Activated T-helper 1 cell treated with anti-CD3 and anti-CD28 coated beads, Interleukin-12 subunit alpha, Interleukin-12 subunit beta, Interleukin-2, Interleukin-4 antibody, amounts not matched to agents 30 ng/mL and 10 ng/mL and 1 ng/mL, durations not matched to agents 14 hours and 24 hours and 36 hours (primary cell): ENCODE data around the gene SMCO3. TPM values are rescaled to one million over a fixed set of nuclear protein-coding genes. Genes with fewer than 3 reads are reported as not detected.

Experiments
- DNase-seq: peaks from one replicate; pipeline ENCODE4 v3.0.0; 2021; ENCODE audit warnings: low spot score
- H3K27ac Mint-ChIP-seq: one replicate; pipeline ENCODE4 v1.8.0; 2021; ENCODE audit warnings: mild to moderate bottlenecking, mixed read lengths
- H3K27me3 Mint-ChIP-seq: one replicate; pipeline ENCODE4 v1.8.0; 2022; ENCODE audit warnings: mild to moderate bottlenecking, moderate library complexity, mixed read lengths; ENCODE audit not compliant: insufficient read depth
- H3K36me3 Mint-ChIP-seq: one replicate; pipeline ENCODE4 v1.8.0; 2021; ENCODE audit warnings: low read depth, mixed read lengths
- H3K4me1 Mint-ChIP-seq: one replicate; pipeline ENCODE4 v1.8.0; 2021; ENCODE audit warnings: low read depth, mixed read lengths
- H3K4me3 Mint-ChIP-seq: one replicate; pipeline ENCODE4 v1.8.0; 2021; ENCODE audit warnings: mild to moderate bottlenecking, moderate library complexity, mixed read lengths
- H3K9me3 Mint-ChIP-seq: one replicate; pipeline ENCODE4 v1.8.0; 2021; ENCODE audit warnings: mixed read lengths
- intact Hi-C: fragments of 100-400 bp; cut with micrococcal nuclease; formaldehyde crosslinking; loops from one replicate; pipeline ENCODE4 v1.15.1; 2024
- total RNA-seq: library from RNA; stranded (reverse); gene quantifications from 2 replicates; pipeline ENCODE4 v1.2.3, GENCODE V29; 2022

SMCO3 gene
- total RNA-seq, 1 donor from 2014 or later, result not detected

GRCh38 chr12:14811486-14811885 lies 2.5 kb downstream of the SMCO3 start:
- no peak for DNase-seq
- no peak overlapping the region for H3K27ac Mint-ChIP-seq
- no peak overlapping the region for H3K4me3 Mint-ChIP-seq
- H3K36me3 Mint-ChIP-seq, result no peaks in the 10 kb centered on the region
- H3K4me1 Mint-ChIP-seq, result peaks cover 8% of the 10 kb centered on the region
- peaks cover 5% of the 10 kb centered on the region for H3K27me3 Mint-ChIP-seq
- H3K9me3 Mint-ChIP-seq, result no peaks in the 10 kb centered on the region
- intact Hi-C loops, result no loop called here

DNA sequence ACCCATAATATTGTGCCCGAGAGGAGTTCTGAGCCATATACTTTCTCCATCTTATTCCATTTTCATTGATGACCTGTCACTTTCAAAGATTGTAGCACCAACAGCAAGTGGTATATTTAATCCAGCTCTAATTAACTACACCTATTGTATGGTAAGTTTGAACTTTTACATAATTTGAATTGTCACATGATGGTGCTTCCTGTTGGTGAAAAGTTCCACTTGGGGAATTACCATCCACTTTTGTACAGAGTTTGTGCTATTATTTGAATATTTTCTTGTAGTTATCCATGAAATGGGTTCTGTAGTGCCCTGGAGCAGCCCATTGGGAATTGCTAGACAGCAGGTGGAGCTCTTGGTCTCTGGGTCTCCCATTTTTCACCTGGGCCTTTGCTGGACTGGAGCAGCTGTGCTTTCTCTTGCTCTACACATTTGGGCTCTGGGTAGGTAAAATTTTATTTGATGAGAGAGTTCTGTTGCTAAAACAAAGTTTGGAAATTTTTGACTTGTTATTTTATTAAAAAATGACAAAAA lies 3.0 kb downstream of the SMCO3 start:
- Mint-ChIP-seq H3K4me3 (no peak overlapping the region), H3K27ac (no peak overlapping the region), H3K27me3 (peaks cover 5% of the 10 kb centered on the region), H3K4me1 (peaks cover 8% of the 10 kb centered on the region), H3K9me3 (no peaks in the 10 kb centered on the region), H3K36me3 (no peaks in the 10 kb centered on the region)
- no peak for DNase-seq
- intact Hi-C loops, result no loop called here

- H3K27me3 Mint-ChIP-seq, result peaks cover 5% of the 10 kb centered on the region
- peaks cover 13% of the 10 kb centered on the region for H3K4me1 Mint-ChIP-seq
- H3K4me3 Mint-ChIP-seq, result no peak overlapping the region
- no peaks in the 10 kb centered on the region for H3K9me3 Mint-ChIP-seq
- DNase-seq, result no peak
- intact Hi-C loops, result no loop called here
- H3K36me3 Mint-ChIP-seq, result no peaks in the 10 kb centered on the region
- H3K27ac Mint-ChIP-seq, result no peak overlapping the region
Measured at GRCh38 chr12:14810167-14810952, 3.6 kb downstream of the SMCO3 start.

GRCh38 chr12:14803830-14804160 lies 10.2 kb downstream of the SMCO3 start:
- H3K36me3 Mint-ChIP-seq, result peaks cover 15% of the 10 kb centered on the region
- H3K27me3 Mint-ChIP-seq, result no peaks in the 10 kb centered on the region
- peaks cover 22% of the 10 kb centered on the region for H3K4me1 Mint-ChIP-seq
- intact Hi-C loops, result loop anchor here (1.0 to 10.0 kb wide), 8 partner anchors 29 to 1079 kb away; partner anchors contain the start of genes ARHGDIB, RERG and STRAP
- no peak overlapping the region for H3K27ac Mint-ChIP-seq
- H3K4me3 Mint-ChIP-seq, result no peak overlapping the region
- no peak for DNase-seq
- no peaks in the 10 kb centered on the region for H3K9me3 Mint-ChIP-seq

GRCh38 chr12:14803011-14803829 lies 10.8 kb downstream of the SMCO3 start, which contains the start of the genes C12orf60 and WBP11:
Gene C12orf60, plus strand, starts transcription at chr12:14803670. Its CDS starts 19,266 bp downstream, at chr12:14822936.
Gene WBP11, minus strand, starts transcription at chr12:14803478. Its CDS starts 2,095 bp downstream, at chr12:14801383.
- peak; percentile 84 for DNase-seq
- H3K27me3 Mint-ChIP-seq, result no peaks in the 10 kb centered on the region
- no peak within 1 kb of the TSS for H3K27ac Mint-ChIP-seq
- H3K4me3 Mint-ChIP-seq, result no peak within 1 kb of the TSS
- H3K4me1 Mint-ChIP-seq, result peaks cover 22% of the 10 kb centered on the region
- no peaks in the 10 kb centered on the region for H3K9me3 Mint-ChIP-seq
- peaks cover 15% of the 10 kb centered on the region for H3K36me3 Mint-ChIP-seq
- intact Hi-C loops, result loop anchor here (1.0 to 10.0 kb wide), 8 partner anchors 29 to 1080 kb away; partner anchors contain the start of genes ARHGDIB, RERG and STRAP

DNA sequence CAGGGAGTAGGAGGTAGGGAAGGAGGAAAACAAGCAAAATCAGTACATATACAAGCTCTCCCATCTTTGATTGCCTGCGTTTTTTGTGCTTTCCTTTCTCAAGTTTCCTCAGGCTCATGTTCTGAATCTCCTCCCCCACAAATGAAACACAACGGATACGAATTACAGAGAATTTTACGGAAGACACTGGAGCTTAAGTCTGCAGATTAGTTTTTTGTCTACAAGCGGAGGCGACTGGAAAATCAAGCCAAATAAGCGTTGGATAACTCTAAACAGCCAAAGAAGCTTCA lies 11.3 kb downstream of the SMCO3 start:
- H3K36me3 Mint-ChIP-seq, result peaks cover 20% of the 10 kb centered on the region
- H3K27me3 Mint-ChIP-seq, result no peaks in the 10 kb centered on the region
- H3K4me1 Mint-ChIP-seq, result peaks cover 22% of the 10 kb centered on the region
- no peaks in the 10 kb centered on the region for H3K9me3 Mint-ChIP-seq
- no peak for DNase-seq
- no peak overlapping the region for H3K27ac Mint-ChIP-seq
- H3K4me3 Mint-ChIP-seq, result no peak overlapping the region
- intact Hi-C loops, result loop anchor here (1.0 to 10.0 kb wide), 8 partner anchors 28 to 1080 kb away; partner anchors contain the start of genes ARHGDIB, RERG and STRAP

GRCh38 chr12:14802247-14802646 lies 11.7 kb downstream of the SMCO3 start:
- intact Hi-C loops, result loop anchor here (2.0 to 10.0 kb wide), 3 partner anchors 419 to 1081 kb away; partner anchors contain the start of genes RERG and STRAP
- H3K27ac Mint-ChIP-seq, result no peak overlapping the region
- H3K9me3 Mint-ChIP-seq, result no peaks in the 10 kb centered on the region
- peaks cover 24% of the 10 kb centered on the region for H3K36me3 Mint-ChIP-seq
- DNase-seq, result no peak
- H3K27me3 Mint-ChIP-seq, result no peaks in the 10 kb centered on the region
- H3K4me1 Mint-ChIP-seq, result peaks cover 26% of the 10 kb centered on the region
- no peak overlapping the region for H3K4me3 Mint-ChIP-seq

- no peaks in the 10 kb centered on the region for H3K27me3 Mint-ChIP-seq
- no peak overlapping the region for H3K4me3 Mint-ChIP-seq
- H3K9me3 Mint-ChIP-seq, result no peaks in the 10 kb centered on the region
- peaks cover 64% of the 10 kb centered on the region for H3K36me3 Mint-ChIP-seq
- peaks cover 14% of the 10 kb centered on the region for H3K4me1 Mint-ChIP-seq
- DNase-seq, result no peak
- intact Hi-C loops, result no loop called here
- H3K27ac Mint-ChIP-seq, result no peak overlapping the region
Measured at GRCh38 chr12:14795028-14795448, 18.9 kb downstream of the SMCO3 start.

- Mint-ChIP-seq H3K27me3 (no peaks in the 10 kb centered on the region), H3K9me3 (no peaks in the 10 kb centered on the region), H3K4me1 (peaks cover 15% of the 10 kb centered on the region), H3K27ac (no peak overlapping the region), H3K36me3 (peaks cover 43% of the 10 kb centered on the region), H3K4me3 (no peak overlapping the region)
- no peak for DNase-seq
- intact Hi-C loops, result no loop called here
Measured at GRCh38 chr12:14785568-14785967, 28.4 kb downstream of the SMCO3 start.

- Mint-ChIP-seq H3K9me3 (no peaks in the 10 kb centered on the region), H3K4me3 (no peak overlapping the region), H3K36me3 (peaks cover 33% of the 10 kb centered on the region), H3K27ac (no peak overlapping the region), H3K4me1 (peaks cover 23% of the 10 kb centered on the region), H3K27me3 (no peaks in the 10 kb centered on the region)
- intact Hi-C loops, result no loop called here
- DNase-seq, result no peak
Measured at GRCh38 chr12:14784471-14784870, 29.5 kb downstream of the SMCO3 start.

- H3K4me3 Mint-ChIP-seq, result no peak overlapping the region
- no peak for DNase-seq
- peaks cover 25% of the 10 kb centered on the region for H3K36me3 Mint-ChIP-seq
- no peak overlapping the region for H3K27ac Mint-ChIP-seq
- no peaks in the 10 kb centered on the region for H3K9me3 Mint-ChIP-seq
- no peaks in the 10 kb centered on the region for H3K27me3 Mint-ChIP-seq
- intact Hi-C loops, result no loop called here
- peaks cover 24% of the 10 kb centered on the region for H3K4me1 Mint-ChIP-seq
Measured at GRCh38 chr12:14782756-14783155, 31.2 kb downstream of the SMCO3 start.

DNA sequence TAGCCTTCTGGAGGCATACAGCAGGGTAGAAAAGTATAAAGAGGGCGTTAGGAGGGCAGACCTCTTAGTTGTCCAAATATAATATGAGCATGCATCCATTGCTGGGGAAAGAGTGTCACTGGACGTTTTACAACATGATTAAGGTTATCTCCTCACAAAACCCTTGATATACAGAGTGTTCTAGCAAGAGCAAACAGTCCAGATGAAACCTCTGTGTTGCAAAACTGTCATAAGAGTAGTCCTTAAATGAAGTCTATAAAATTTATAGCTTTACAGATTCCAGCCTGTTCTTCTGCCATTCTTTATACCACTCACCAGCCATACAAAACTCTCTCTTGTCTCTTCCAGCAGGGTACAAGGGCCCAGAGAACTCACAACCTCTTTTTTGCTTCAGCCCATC lies 32.4 kb downstream of the SMCO3 start:
- peaks cover 16% of the 10 kb centered on the region for H3K36me3 Mint-ChIP-seq
- H3K27ac Mint-ChIP-seq, result no peak overlapping the region
- no peaks in the 10 kb centered on the region for H3K9me3 Mint-ChIP-seq
- H3K27me3 Mint-ChIP-seq, result no peaks in the 10 kb centered on the region
- no peak overlapping the region for H3K4me3 Mint-ChIP-seq
- intact Hi-C loops, result no loop called here
- peaks cover 30% of the 10 kb centered on the region for H3K4me1 Mint-ChIP-seq
- no peak for DNase-seq

GRCh38 chr12:14780859-14781258 lies 33.1 kb downstream of the SMCO3 start:
- peaks cover 15% of the 10 kb centered on the region for H3K36me3 Mint-ChIP-seq
- peaks cover 37% of the 10 kb centered on the region for H3K4me1 Mint-ChIP-seq
- intact Hi-C loops, result no loop called here
- no peaks in the 10 kb centered on the region for H3K27me3 Mint-ChIP-seq
- no peaks in the 10 kb centered on the region for H3K9me3 Mint-ChIP-seq
- no peak overlapping the region for H3K4me3 Mint-ChIP-seq
- no peak for DNase-seq
- no peak overlapping the region for H3K27ac Mint-ChIP-seq
